Karpas-422 (cell line): Measurements from ENCODE around the gene PXYLP1. TPM values are rescaled to one million over a fixed set of nuclear protein-coding genes. Genes with fewer than 3 reads are reported as not detected.

Experiments used
- DNase-seq: peaks from one replicate; pipeline ENCODE4 v3.0.0-alpha.2; 2015
- H2AFZ ChIP-seq: fragments of 200-600 bp; sonication (generic); 2 replicates; pipeline ENCODE4 v1.6.1; 2014; ENCODE audit warnings: antibody characterized with exemption, low read length, mixed read lengths
- H3K27ac ChIP-seq: fragments of 200-600 bp; sonication (generic); 2 replicates; pipeline ENCODE4 v1.5.1; 2014; ENCODE audit warnings: mild to moderate bottlenecking, low read length, moderate library complexity
- H3K27me3 ChIP-seq: fragments of 200-600 bp; sonication (generic); 2 replicates; pipeline ENCODE4 v1.6.1; 2014; ENCODE audit warnings: low read length, mixed read lengths
- H3K36me3 ChIP-seq: fragments of 200-600 bp; sonication (generic); 2 replicates; pipeline ENCODE4 v1.6.1; 2014; ENCODE audit warnings: low read length, mixed read lengths; ENCODE audit not compliant: insufficient read depth
- H3K4me1 ChIP-seq: fragments of 200-600 bp; sonication (generic); 2 replicates; pipeline ENCODE4 v1.6.1; 2014; ENCODE audit warnings: mild to moderate bottlenecking, low read length, mixed read lengths
- H3K4me2 ChIP-seq: fragments of 200-600 bp; sonication (generic); 2 replicates; pipeline ENCODE4 v1.6.1; 2014; ENCODE audit warnings: low read length, low read depth, mild to moderate bottlenecking; ENCODE audit not compliant: poor library complexity, severe bottlenecking
- H3K4me3 ChIP-seq: fragments of 200-600 bp; sonication (generic); 2 replicates; pipeline ENCODE4 v1.5.1; 2014; ENCODE audit warnings: mild to moderate bottlenecking, antibody characterized with exemption, low read length, mixed read lengths
- H3K79me2 ChIP-seq: fragments of 200-600 bp; sonication (generic); 2 replicates; pipeline ENCODE4 v1.6.1; 2014; ENCODE audit warnings: mild to moderate bottlenecking, low read length, mixed read lengths
- H3K9ac ChIP-seq: fragments of 200-600 bp; sonication (generic); 2 replicates; pipeline ENCODE4 v1.6.0; 2014; ENCODE audit warnings: low read length
- H3K9me2 ChIP-seq: fragments of 200-600 bp; sonication (generic), shearing (Covaris generic); replicated peaks from 2 replicates; pipeline ENCODE4 v1.6.0; 2014; ENCODE audit warnings: mild to moderate bottlenecking, low read length, moderate library complexity; ENCODE audit not compliant: insufficient read depth
- H3K9me3 ChIP-seq: fragments of 300-700, 200-600 bp; sonication (generic); 2 replicates; pipeline ENCODE4 v1.6.1; 2014; ENCODE audit warnings: low read length, mixed read lengths
- H4K20me1 ChIP-seq: fragments of 200-600 bp; sonication (generic); 2 replicates; pipeline ENCODE4 v1.6.1; 2014; ENCODE audit warnings: mild to moderate bottlenecking, antibody characterized with exemption, low read length, low read depth; ENCODE audit not compliant: insufficient read depth
- total RNA-seq: library from RNA; depleted of rRNA; stranded (reverse); fragments of >200 nt; shearing (Covaris generic); gene quantifications from 2 replicates; pipeline ENCODE4 v1.2.3, GENCODE V29; 2014; ENCODE audit warnings: low replicate concordance

The PXYLP1 gene
- total RNA-seq, 1 experiment from 2014 or later = 4.6 TPM

- no peaks in the 10 kb centered on the region for H3K4me1 ChIP-seq
- DNase-seq = no peak
- H3K4me2 ChIP-seq = no peak overlapping the region
- H3K9me2 ChIP-seq = no peaks in the 10 kb centered on the region
- peaks cover 5% of the 10 kb centered on the region; the same call in 1 of the 2 replicates for H3K27me3 ChIP-seq
- no peaks in the 10 kb centered on the region for H3K36me3 ChIP-seq
- H3K9ac ChIP-seq = no peak overlapping the region
- no peaks in the 10 kb centered on the region for H4K20me1 ChIP-seq
- H3K27ac ChIP-seq = no peak overlapping the region
- H3K9me3 ChIP-seq = no peaks in the 10 kb centered on the region
- no peaks in the 10 kb centered on the region for H3K79me2 ChIP-seq
- H3K4me3 ChIP-seq = no peak overlapping the region
- no peak overlapping the region for H2AFZ ChIP-seq
Observed at GRCh38 chr3:141218162-141218835, 13.3 kb upstream of the PXYLP1 start.

GRCh38 chr3:141218926-141219325, 12.7 kb upstream of the PXYLP1 start:
- no peak for DNase-seq
- H3K4me3 ChIP-seq = no peak overlapping the region
- H3K27ac ChIP-seq = no peak overlapping the region
- no peak overlapping the region for H2AFZ ChIP-seq
- H3K9ac ChIP-seq = no peak overlapping the region
- no peaks in the 10 kb centered on the region for H3K4me1 ChIP-seq
- no peaks in the 10 kb centered on the region for H3K9me3 ChIP-seq
- H3K4me2 ChIP-seq = no peak overlapping the region
- H3K9me2 ChIP-seq = no peaks in the 10 kb centered on the region
- no peaks in the 10 kb centered on the region for H3K36me3 ChIP-seq
- H3K27me3 ChIP-seq = peaks cover 5% of the 10 kb centered on the region; the same call in 1 of the 2 replicates
- no peaks in the 10 kb centered on the region for H3K79me2 ChIP-seq
- H4K20me1 ChIP-seq = no peaks in the 10 kb centered on the region

- H2AFZ ChIP-seq = no peak overlapping the region
- no peak overlapping the region for H3K4me3 ChIP-seq
- H3K27me3 ChIP-seq = peaks cover 5% of the 10 kb centered on the region; the same call in 1 of the 2 replicates
- no peaks in the 10 kb centered on the region for H4K20me1 ChIP-seq
- DNase-seq = no peak
- H3K27ac ChIP-seq = no peak overlapping the region
- no peak overlapping the region for H3K4me2 ChIP-seq
- no peaks in the 10 kb centered on the region for H3K4me1 ChIP-seq
- no peak overlapping the region for H3K9ac ChIP-seq
- H3K79me2 ChIP-seq = no peaks in the 10 kb centered on the region
- H3K9me3 ChIP-seq = no peaks in the 10 kb centered on the region
- no peaks in the 10 kb centered on the region for H3K36me3 ChIP-seq
- H3K9me2 ChIP-seq = no peaks in the 10 kb centered on the region
Observed at GRCh38 chr3:141223673-141224166, 7.9 kb upstream of the PXYLP1 start.

- Histone ChIP-seq H3K4me1 (peaks cover 3% of the 10 kb centered on the region), H3K4me3 (no peak overlapping the region), H3K27ac (no peak overlapping the region), H3K4me2 (no peak overlapping the region), H3K27me3 (peaks cover 5% of the 10 kb centered on the region; the same call in 1 of the 2 replicates), H2AFZ (no peak overlapping the region), H3K79me2 (no peaks in the 10 kb centered on the region), H3K36me3 (no peaks in the 10 kb centered on the region), H3K9me2 (no peaks in the 10 kb centered on the region), H3K9ac (no peak overlapping the region), H4K20me1 (no peaks in the 10 kb centered on the region), H3K9me3 (no peaks in the 10 kb centered on the region)
- DNase-seq = no peak
Observed at GRCh38 chr3:141225939-141226338, 5.7 kb upstream of the PXYLP1 start.

- Histone ChIP-seq H3K36me3 (no peaks in the 10 kb centered on the region), H3K9me2 (no peaks in the 10 kb centered on the region), H3K79me2 (no peaks in the 10 kb centered on the region), H3K27ac (no peak overlapping the region), H3K4me2 (no peak overlapping the region), H4K20me1 (no peaks in the 10 kb centered on the region), H2AFZ (no peak overlapping the region), H3K4me3 (no peak overlapping the region), H3K27me3 (peaks cover 3% of the 10 kb centered on the region; the same call in 1 of the 2 replicates), H3K9ac (no peak overlapping the region), H3K4me1 (peaks cover 9% of the 10 kb centered on the region), H3K9me3 (no peaks in the 10 kb centered on the region)
- no peak for DNase-seq
Observed at GRCh38 chr3:141227216-141227615, 4.4 kb upstream of the PXYLP1 start.

GRCh38 chr3:141227752-141228151, 3.9 kb upstream of the PXYLP1 start:
- no peak overlapping the region for H3K4me3 ChIP-seq
- H3K27me3 ChIP-seq = no peaks in the 10 kb centered on the region
- H3K79me2 ChIP-seq = no peaks in the 10 kb centered on the region
- H3K36me3 ChIP-seq = no peaks in the 10 kb centered on the region
- H3K4me1 ChIP-seq = peaks cover 13% of the 10 kb centered on the region
- H3K9me3 ChIP-seq = no peaks in the 10 kb centered on the region
- no peak overlapping the region for H3K27ac ChIP-seq
- no peak for DNase-seq
- H3K9me2 ChIP-seq = no peaks in the 10 kb centered on the region
- H2AFZ ChIP-seq = no peak overlapping the region
- H3K9ac ChIP-seq = no peak overlapping the region
- H3K4me2 ChIP-seq = no peak overlapping the region
- H4K20me1 ChIP-seq = no peaks in the 10 kb centered on the region

- Histone ChIP-seq H3K9me3 (no peaks in the 10 kb centered on the region), H3K9ac (no peak overlapping the region), H2AFZ (no peak overlapping the region), H3K4me1 (peaks cover 13% of the 10 kb centered on the region), H4K20me1 (no peaks in the 10 kb centered on the region), H3K27ac (no peak overlapping the region), H3K36me3 (no peaks in the 10 kb centered on the region), H3K4me3 (no peak overlapping the region), H3K27me3 (no peaks in the 10 kb centered on the region), H3K4me2 (no peak overlapping the region), H3K9me2 (no peaks in the 10 kb centered on the region), H3K79me2 (no peaks in the 10 kb centered on the region)
- DNase-seq = no peak
Observed at GRCh38 chr3:141228395-141228794, 3.2 kb upstream of the PXYLP1 start.

GRCh38 chr3:141229132-141229531, 2.5 kb upstream of the PXYLP1 start:
- no peak overlapping the region for H2AFZ ChIP-seq
- no peaks in the 10 kb centered on the region for H3K36me3 ChIP-seq
- H3K4me3 ChIP-seq = no peak overlapping the region
- 0 out of 2 replicates have a peak, but pooled peaks cover 2% of the 10 kb centered on the region for H4K20me1 ChIP-seq
- no peaks in the 10 kb centered on the region for H3K9me3 ChIP-seq
- H3K79me2 ChIP-seq = no peaks in the 10 kb centered on the region
- no peak overlapping the region for H3K27ac ChIP-seq
- peaks cover 13% of the 10 kb centered on the region for H3K4me1 ChIP-seq
- H3K9me2 ChIP-seq = no peaks in the 10 kb centered on the region
- no peak overlapping the region for H3K9ac ChIP-seq
- no peak for DNase-seq
- no peak overlapping the region for H3K4me2 ChIP-seq
- no peaks in the 10 kb centered on the region for H3K27me3 ChIP-seq
